GM19397 (cell line): ENCODE measurements around the gene ALG12.

Source experiments
- ATAC-seq: cut with Tn5 transposase; IDR thresholded peaks from one replicate; pipeline ENCODE4 v1.9.1; 2021; ENCODE audit warnings: mild to moderate bottlenecking, moderate library complexity; ENCODE audit not compliant: unreplicated experiment

Gene ALG12

GRCh38 chr22:49917974-49918910 lies at the start of gene ALG12, which contains the start of gene CRELD2:
ALG12 (minus strand) TSS chr22:49918438; CDS start chr22:49913765, 4,673 bp downstream.
CRELD2 (plus strand) TSS chr22:49918634; CDS start chr22:49918770, 136 bp downstream.
- peak; percentile 94 for ATAC-seq

- no peak for ATAC-seq
Observed at GRCh38 chr22:49967706-49968208, 49.5 kb upstream of the ALG12 start.

- ATAC-seq, result no peak
Observed at GRCh38 chr22:49966774-49967705, 48.8 kb upstream of the ALG12 start.

- ATAC-seq, result no peak
Observed at GRCh38 chr22:49966041-49966773, 48.0 kb upstream of the ALG12 start.

GRCh38 chr22:49965091-49966040 lies 47.1 kb upstream of the ALG12 start:
- no peak for ATAC-seq

- ATAC-seq, result no peak
Observed at GRCh38 chr22:49964136-49965090, 46.2 kb upstream of the ALG12 start.

GRCh38 chr22:49963647-49964026 lies 45.4 kb upstream of the ALG12 start:
- ATAC-seq, result no peak

- no peak for ATAC-seq
Observed at GRCh38 chr22:49962751-49963646, 44.8 kb upstream of the ALG12 start.

GRCh38 chr22:49962012-49962750 lies 43.9 kb upstream of the ALG12 start:
- ATAC-seq, result no peak

- no peak for ATAC-seq
Observed at GRCh38 chr22:49961601-49962011, 43.4 kb upstream of the ALG12 start.

- ATAC-seq, result peak; percentile 1
Observed at GRCh38 chr22:49961005-49961600, 42.9 kb upstream of the ALG12 start.

GRCh38 chr22:49960159-49961004 lies 42.1 kb upstream of the ALG12 start, which contains the start of gene PIM3:
PIM3 (plus strand) TSS chr22:49960772; CDS start chr22:49960948, 176 bp downstream.
- peak; percentile 61 for ATAC-seq

GRCh38 chr22:49959782-49960158 lies 41.5 kb upstream of the ALG12 start:
- ATAC-seq, result peak; percentile 9

GRCh38 chr22:49958931-49959781 lies 40.9 kb upstream of the ALG12 start:
- ATAC-seq, result no peak
